OCI-LY1 (cell line): ENCODE measurements around the gene ASIC5.
"Not testable (repeated sequence)": the region's sequence is repeated elsewhere in the genome, so short reads cannot be mapped to it uniquely, and the experiment has no call there.

ENCODE experiments used
- H2AFZ ChIP-seq: fragments of 200-600 bp; sonication (generic), shearing (Covaris generic); 2 replicates; pipeline ENCODE4 v1.6.0; 2014; ENCODE audit warnings: antibody characterized with exemption, mild to moderate bottlenecking, low read length
- H3F3A ChIP-seq: fragments of 200-600 bp; sonication (generic), shearing (Covaris generic); 2 replicates; pipeline ENCODE4 v1.6.0; 2014; ENCODE audit warnings: mild to moderate bottlenecking, antibody characterized with exemption, low read length, moderate library complexity; ENCODE audit not compliant: insufficient read depth
- H3K27ac ChIP-seq: fragments of 200-600 bp; sonication (generic); 2 replicates; pipeline ENCODE4 v1.5.1; 2014; ENCODE audit warnings: low read length, mixed run types, mild to moderate bottlenecking, low read depth; ENCODE audit not compliant: poor library complexity, severe bottlenecking
- H3K27me3 ChIP-seq: fragments of 200-600 bp; sonication (generic); 2 replicates; pipeline ENCODE4 v1.6.0; 2014; ENCODE audit warnings: antibody characterized with exemption, mild to moderate bottlenecking, low read length, moderate library complexity; ENCODE audit not compliant: insufficient read depth
- H3K36me3 ChIP-seq: fragments of 200-600 bp; sonication (generic); 2 replicates; pipeline ENCODE4 v1.6.1; 2014; ENCODE audit warnings: mild to moderate bottlenecking, antibody characterized with exemption, low read length, moderate library complexity, mixed read lengths; ENCODE audit not compliant: insufficient read depth
- H3K4me1 ChIP-seq: fragments of 200-600 bp; sonication (generic); 2 replicates; pipeline ENCODE4 v1.5.1; 2014; ENCODE audit warnings: mild to moderate bottlenecking, low read length, moderate library complexity; ENCODE audit not compliant: insufficient read depth, severe bottlenecking
- H3K4me2 ChIP-seq: fragments of 200-600 bp; sonication (generic), shearing (Covaris generic); 2 replicates; pipeline ENCODE4 v1.6.1; 2014; ENCODE audit warnings: low read length
- H3K4me3 ChIP-seq: fragments of 200-600 bp; sonication (generic); 2 replicates; pipeline ENCODE4 v1.5.1; 2014; ENCODE audit warnings: low read length, low read depth, mild to moderate bottlenecking, mixed read lengths; ENCODE audit not compliant: poor library complexity, severe bottlenecking
- H3K79me2 ChIP-seq: fragments of 200-600 bp; shearing (Covaris generic); 2 replicates; pipeline ENCODE4 v1.6.1; 2016; ENCODE audit warnings: mixed run types, low read length, mixed read lengths; ENCODE audit not compliant: insufficient read depth
- H3K9ac ChIP-seq: fragments of 200-600 bp; sonication (generic), shearing (Covaris generic); 2 replicates; pipeline ENCODE4 v1.6.1; 2014; ENCODE audit warnings: mild to moderate bottlenecking, low read length, mixed read lengths
- H3K9me2 ChIP-seq: fragments of 200-600 bp; sonication (generic), shearing (Covaris generic); 2 replicates; pipeline ENCODE4 v1.6.1; 2014; ENCODE audit warnings: low read depth, mild to moderate bottlenecking, low read length, mixed read lengths
- H3K9me3 ChIP-seq: fragments of 200-600 bp; shearing (Covaris generic); 2 replicates; pipeline ENCODE4 v1.6.1; 2014; ENCODE audit warnings: low read length, mixed read lengths
- H4K20me1 ChIP-seq: fragments of 200-600 bp; sonication (generic), shearing (Covaris generic); 2 replicates; pipeline ENCODE4 v1.6.0; 2016; ENCODE audit warnings: mild to moderate bottlenecking, low read length; ENCODE audit not compliant: insufficient read depth
- CTCF ChIP-seq: fragments of 200-600 bp; sonication (generic), shearing (Covaris generic); IDR thresholded peaks from 2 replicates; pipeline ENCODE4 v1.5.1; 2017; ENCODE audit warnings: mild to moderate bottlenecking, antibody characterized with exemption, low read length, moderate library complexity, mixed read lengths
- EZH2 ChIP-seq: fragments of 200-600 bp; sonication (generic), shearing (Covaris generic); IDR thresholded peaks from 2 replicates; pipeline ENCODE4 v1.8.0; 2017; ENCODE audit warnings: borderline replicate concordance, mixed run types, mild to moderate bottlenecking, antibody characterized with exemption, low read length, moderate library complexity, mixed read lengths

The ASIC5 gene

GRCh38 chr4:155800685-155801343, 65.3 kb downstream of the ASIC5 start:
- Histone ChIP-seq H3K36me3 (no peaks in the 10 kb centered on the region), H2AFZ (no peak overlapping the region), H3K9ac (no peak overlapping the region), H3K4me2 (no peak overlapping the region), H3K4me3 (no peak overlapping the region), H3K79me2 (no peaks in the 10 kb centered on the region), H3F3A (no peaks in the 10 kb centered on the region), H3K27me3 (no peaks in the 10 kb centered on the region), H3K4me1 (no peaks in the 10 kb centered on the region), H4K20me1 (no peaks in the 10 kb centered on the region), H3K27ac (no peak overlapping the region), H3K9me3 (no peaks in the 10 kb centered on the region), H3K9me2 (no peaks in the 10 kb centered on the region)
- TF ChIP-seq CTCF: no peak
- TF ChIP-seq EZH2: no peak

GRCh38 chr4:155799794-155800123, 66.3 kb downstream of the ASIC5 start:
- no peaks in the 10 kb centered on the region for H3K9me2 ChIP-seq

GRCh38 chr4:155799116-155799793, 66.8 kb downstream of the ASIC5 start:
- Histone ChIP-seq H3K79me2 (no peaks in the 10 kb centered on the region), H3K9me3 (no peaks in the 10 kb centered on the region), H3K4me2 (no peak overlapping the region), H4K20me1 (no peaks in the 10 kb centered on the region), H3F3A (no peaks in the 10 kb centered on the region), H3K4me3 (no peak overlapping the region), H3K27ac (no peak overlapping the region), H3K4me1 (no peaks in the 10 kb centered on the region), H3K27me3 (no peaks in the 10 kb centered on the region), H3K9me2 (no peaks in the 10 kb centered on the region), H2AFZ (no peak overlapping the region), H3K9ac (no peak overlapping the region), H3K36me3 (no peaks in the 10 kb centered on the region)
- no peak for TF ChIP-seq EZH2
- TF ChIP-seq CTCF: no peak

More at GRCh38 chr4:155799794-155800123, 66.3 kb downstream of the ASIC5 start:
- Histone ChIP-seq H3K27ac (no peak overlapping the region), H4K20me1 (no peaks in the 10 kb centered on the region), H3K36me3 (no peaks in the 10 kb centered on the region), H3K4me2 (no peak overlapping the region), H2AFZ (no peak overlapping the region), H3K9me3 (no peaks in the 10 kb centered on the region), H3K4me3 (no peak overlapping the region), H3K79me2 (no peaks in the 10 kb centered on the region), H3F3A (no peaks in the 10 kb centered on the region), H3K27me3 (no peaks in the 10 kb centered on the region), H3K4me1 (no peaks in the 10 kb centered on the region), H3K9ac (no peak overlapping the region)
- no peak for TF ChIP-seq EZH2
- TF ChIP-seq CTCF: no peak

- not testable (repeated sequence) for H3F3A ChIP-seq, H3K27ac ChIP-seq, H3K79me2 ChIP-seq, H2AFZ ChIP-seq, H3K9ac ChIP-seq, H3K9me3 ChIP-seq, H3K36me3 ChIP-seq, H3K4me1 ChIP-seq, H3K4me3 ChIP-seq, H3K27me3 ChIP-seq, H3K9me2 ChIP-seq, H3K4me2 ChIP-seq, H4K20me1 ChIP-seq
These were observed 68.5 kb downstream of the ASIC5 start for GRCh38 chr4:155797581-155797980.
